Adipocyte (in vitro differentiated cells): ENCODE results near the gene DNAH1.
"Not testable (repeated sequence)": the region's sequence is repeated elsewhere in the genome, so short reads cannot be mapped to it uniquely, and the experiment has no call there.

ENCODE experiments used
- DNase-seq: peaks from one replicate; pipeline ENCODE4 v3.0.0-alpha.2; 2015; ENCODE audit warnings: low read depth
- H3K27me3 ChIP-seq: replicated peaks from 2 replicates; pipeline ENCODE4 v1.7.0; 2013; ENCODE audit warnings: mild to moderate bottlenecking, low read length, moderate library complexity; ENCODE audit not compliant: control insufficient read depth, insufficient read depth
- H3K36me3 ChIP-seq: 2 replicates; pipeline ENCODE4 v1.7.0; 2013; ENCODE audit warnings: low read length, mild to moderate bottlenecking, moderate library complexity; ENCODE audit not compliant: control insufficient read depth, insufficient read depth, severe bottlenecking
- H3K4me1 ChIP-seq: 2 replicates; pipeline ENCODE4 v1.7.0; 2013; ENCODE audit warnings: mild to moderate bottlenecking, low read length, moderate library complexity; ENCODE audit not compliant: control insufficient read depth, insufficient read depth
- H3K4me3 ChIP-seq: 2 replicates; pipeline ENCODE4 v1.7.0; 2013; ENCODE audit warnings: mild to moderate bottlenecking, low read length, moderate library complexity
- H3K9ac ChIP-seq: 2 replicates; pipeline ENCODE4 v1.7.0; 2013; ENCODE audit warnings: mild to moderate bottlenecking, low read length, moderate library complexity
- H3K9me3 ChIP-seq: 2 replicates; pipeline ENCODE4 v1.7.0; 2013; ENCODE audit warnings: mild to moderate bottlenecking, low read length, moderate library complexity; ENCODE audit not compliant: control insufficient read depth

Gene DNAH1

DNA sequence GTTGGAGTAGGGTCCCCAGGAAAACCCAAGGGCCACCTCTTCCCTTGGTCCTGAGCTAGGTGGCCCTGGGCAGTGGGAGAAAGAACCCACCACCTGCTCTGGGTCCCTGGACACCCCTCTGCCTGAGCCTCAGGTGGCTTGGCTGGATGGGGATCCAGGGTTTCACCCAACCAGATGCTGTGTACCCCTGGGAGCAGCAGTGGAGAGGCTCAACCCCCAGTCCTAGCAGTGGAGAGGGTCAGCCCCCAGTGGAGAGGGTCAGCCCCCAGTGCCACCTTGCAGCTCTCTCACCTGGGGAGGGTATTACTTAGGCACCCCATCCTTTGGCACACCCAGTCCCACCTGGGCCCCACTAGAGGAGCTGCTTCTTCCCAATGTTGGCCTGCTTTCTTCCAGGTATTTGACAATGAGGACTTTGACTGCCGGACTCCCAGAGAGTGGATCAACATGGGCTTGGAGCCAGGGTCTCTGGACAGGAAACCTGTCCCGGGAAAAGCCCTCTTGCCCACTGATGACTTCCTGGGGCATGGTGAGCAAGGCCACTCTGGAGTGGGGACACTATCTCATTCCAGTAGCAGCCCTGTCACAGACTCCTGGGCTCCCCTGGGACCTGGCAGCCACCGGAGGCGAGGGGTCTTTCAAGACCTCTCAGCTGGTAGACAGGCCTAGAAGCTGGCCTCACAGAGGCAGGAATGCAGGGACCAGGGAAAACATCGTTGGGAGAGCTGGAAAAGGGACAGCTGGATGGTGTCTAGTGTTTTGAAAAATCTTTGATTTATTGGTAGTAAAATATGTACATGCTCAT, 11.6 kb downstream of the DNAH1 start:
- Histone ChIP-seq H3K9me3 (no peaks in the 10 kb centered on the region), H3K4me1 (no peaks in the 10 kb centered on the region), H3K36me3 (peaks cover 6% of the 10 kb centered on the region), H3K4me3 (no peak overlapping the region), H3K27me3 (no peaks in the 10 kb centered on the region), H3K9ac (no peak overlapping the region)
- no peak for DNase-seq

- H3K9me3 ChIP-seq = no peaks in the 10 kb centered on the region
- no peak for DNase-seq
- no peaks in the 10 kb centered on the region for H3K4me1 ChIP-seq
- H3K36me3 ChIP-seq = peaks cover 6% of the 10 kb centered on the region
- H3K9ac ChIP-seq = no peak overlapping the region
- no peaks in the 10 kb centered on the region for H3K27me3 ChIP-seq
- no peak overlapping the region for H3K4me3 ChIP-seq
These were observed 12.5 kb downstream of the DNAH1 start for GRCh38 chr3:52328536-52329080.

GRCh38 chr3:52330194-52330805, 14.2 kb downstream of the DNAH1 start:
- Histone ChIP-seq H3K9me3 (no peaks in the 10 kb centered on the region), H3K27me3 (no peaks in the 10 kb centered on the region), H3K4me3 (no peak overlapping the region), H3K36me3 (peaks cover 6% of the 10 kb centered on the region), H3K4me1 (no peaks in the 10 kb centered on the region), H3K9ac (no peak overlapping the region)
- DNase-seq = no peak

DNA sequence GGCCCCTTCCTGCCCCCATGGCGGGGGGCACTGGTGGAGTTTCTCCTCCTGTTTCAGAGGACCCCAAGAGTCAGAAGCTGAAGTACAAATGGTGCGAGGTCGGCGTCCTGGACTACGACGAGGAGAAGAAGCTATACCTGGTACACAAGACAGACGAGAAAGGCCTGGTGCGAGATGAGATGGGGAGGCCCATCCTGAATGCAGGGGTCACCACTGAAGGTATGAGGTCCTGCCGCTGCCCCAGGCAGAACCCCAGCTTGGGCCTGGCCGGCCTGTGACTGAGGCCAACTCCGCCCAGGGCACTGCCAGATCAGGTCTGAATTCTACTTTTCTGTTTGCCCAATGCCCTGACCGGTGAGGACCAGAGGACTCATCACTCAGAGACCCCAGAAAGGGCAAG, 15.0 kb downstream of the DNAH1 start:
- H3K9ac ChIP-seq = no peak overlapping the region
- H3K27me3 ChIP-seq = no peaks in the 10 kb centered on the region
- no peak for DNase-seq
- no peak overlapping the region for H3K4me3 ChIP-seq
- no peaks in the 10 kb centered on the region for H3K9me3 ChIP-seq
- no peaks in the 10 kb centered on the region for H3K4me1 ChIP-seq
- peaks cover 6% of the 10 kb centered on the region for H3K36me3 ChIP-seq

- no peak overlapping the region for H3K4me3 ChIP-seq
- no peaks in the 10 kb centered on the region for H3K9me3 ChIP-seq
- H3K9ac ChIP-seq = no peak overlapping the region
- DNase-seq = no peak
- H3K36me3 ChIP-seq = peaks cover 6% of the 10 kb centered on the region
- no peaks in the 10 kb centered on the region for H3K27me3 ChIP-seq
- no peaks in the 10 kb centered on the region for H3K4me1 ChIP-seq
These were observed 15.8 kb downstream of the DNAH1 start for GRCh38 chr3:52331906-52332305.

GRCh38 chr3:52333869-52334557, 17.9 kb downstream of the DNAH1 start:
- no peak for DNase-seq
- H3K9ac ChIP-seq = no peak overlapping the region
- no peaks in the 10 kb centered on the region for H3K27me3 ChIP-seq
- H3K4me1 ChIP-seq = no peaks in the 10 kb centered on the region
- H3K36me3 ChIP-seq = peaks cover 6% of the 10 kb centered on the region
- no peaks in the 10 kb centered on the region for H3K9me3 ChIP-seq
- no peak overlapping the region for H3K4me3 ChIP-seq

GRCh38 chr3:52338131-52338530, 22.0 kb downstream of the DNAH1 start:
- H3K36me3 ChIP-seq, H3K9me3 ChIP-seq, H3K9ac ChIP-seq, H3K27me3 ChIP-seq, H3K4me1 ChIP-seq, H3K4me3 ChIP-seq: not testable (repeated sequence)
- peak; percentile 36 for DNase-seq

- H3K9ac ChIP-seq = no peak overlapping the region
- no peaks in the 10 kb centered on the region for H3K27me3 ChIP-seq
- H3K4me1 ChIP-seq = no peaks in the 10 kb centered on the region
- DNase-seq = peak; percentile 86
- H3K9me3 ChIP-seq = no peaks in the 10 kb centered on the region
- H3K36me3 ChIP-seq = no peaks in the 10 kb centered on the region
- no peak overlapping the region for H3K4me3 ChIP-seq
These were observed 23.5 kb downstream of the DNAH1 start for GRCh38 chr3:52339612-52340011.

- H3K27me3 ChIP-seq = no peaks in the 10 kb centered on the region
- no peak overlapping the region for H3K4me3 ChIP-seq
- H3K9me3 ChIP-seq = no peaks in the 10 kb centered on the region
- DNase-seq = no peak
- no peak overlapping the region for H3K9ac ChIP-seq
- peaks cover 9% of the 10 kb centered on the region for H3K4me1 ChIP-seq
- no peaks in the 10 kb centered on the region for H3K36me3 ChIP-seq
These were observed 25.0 kb downstream of the DNAH1 start for GRCh38 chr3:52341123-52341522.

GRCh38 chr3:52343946-52344600, 28.0 kb downstream of the DNAH1 start:
- Histone ChIP-seq H3K36me3 (no peaks in the 10 kb centered on the region), H3K9me3 (no peaks in the 10 kb centered on the region), H3K4me3 (no peak overlapping the region), H3K4me1 (peaks cover 24% of the 10 kb centered on the region), H3K27me3 (no peaks in the 10 kb centered on the region), H3K9ac (no peak overlapping the region)
- no peak for DNase-seq
